Measurements from ENCODE around the gene GLIS1.

DNA sequence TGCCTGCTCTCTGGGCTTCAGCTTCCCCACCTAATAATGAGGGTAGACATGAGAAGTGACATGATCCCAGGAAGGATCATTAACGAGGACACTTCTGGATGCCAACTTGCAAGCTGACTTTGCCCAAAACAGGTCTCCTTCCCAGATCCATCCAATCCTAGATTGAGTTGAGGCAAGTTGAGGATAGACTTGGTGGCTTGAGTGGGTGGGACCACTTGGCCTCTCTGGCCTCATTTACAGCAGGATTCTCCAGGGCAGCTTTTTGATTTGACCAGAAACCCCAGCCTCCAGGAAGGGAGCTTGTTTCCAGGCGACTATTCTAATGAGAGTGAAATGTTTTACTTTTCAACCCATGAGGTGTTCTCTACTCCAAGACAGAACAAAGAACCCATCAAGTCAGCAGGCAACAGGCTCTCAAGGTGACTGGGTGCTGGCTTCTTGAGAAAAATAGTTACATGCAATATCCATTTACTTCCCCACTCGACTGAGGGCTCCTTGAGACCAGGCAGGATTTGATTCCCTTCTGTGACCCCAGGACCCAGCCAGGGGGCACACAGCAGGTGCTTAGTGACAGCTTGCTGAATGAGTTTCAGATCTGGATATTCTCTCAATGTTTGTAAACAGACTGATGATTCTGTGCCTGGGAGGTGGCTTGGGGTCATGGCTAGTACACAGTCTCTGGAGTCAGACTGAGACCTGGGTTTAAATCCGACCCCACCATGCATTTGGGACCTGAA is 151.5 kb downstream of the GLIS1 start:
- TF ChIP-seq POLR2A (IDR thresholded peaks at IDR 0.05; ENCODE audit: extremely low read depth, insufficient read length), result no peak
- TF ChIP-seq, protein P1, sequence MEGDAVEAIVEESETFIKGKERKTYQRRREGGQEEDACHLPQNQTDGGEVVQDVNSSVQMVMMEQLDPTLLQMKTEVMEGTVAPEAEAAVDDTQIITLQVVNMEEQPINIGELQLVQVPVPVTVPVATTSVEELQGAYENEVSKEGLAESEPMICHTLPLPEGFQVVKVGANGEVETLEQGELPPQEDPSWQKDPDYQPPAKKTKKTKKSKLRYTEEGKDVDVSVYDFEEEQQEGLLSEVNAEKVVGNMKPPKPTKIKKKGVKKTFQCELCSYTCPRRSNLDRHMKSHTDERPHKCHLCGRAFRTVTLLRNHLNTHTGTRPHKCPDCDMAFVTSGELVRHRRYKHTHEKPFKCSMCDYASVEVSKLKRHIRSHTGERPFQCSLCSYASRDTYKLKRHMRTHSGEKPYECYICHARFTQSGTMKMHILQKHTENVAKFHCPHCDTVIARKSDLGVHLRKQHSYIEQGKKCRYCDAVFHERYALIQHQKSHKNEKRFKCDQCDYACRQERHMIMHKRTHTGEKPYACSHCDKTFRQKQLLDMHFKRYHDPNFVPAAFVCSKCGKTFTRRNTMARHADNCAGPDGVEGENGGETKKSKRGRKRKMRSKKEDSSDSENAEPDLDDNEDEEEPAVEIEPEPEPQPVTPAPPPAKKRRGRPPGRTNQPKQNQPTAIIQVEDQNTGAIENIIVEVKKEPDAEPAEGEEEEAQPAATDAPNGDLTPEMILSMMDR (IDR thresholded peaks at IDR 0.05; ENCODE audit: low read depth, low read length), result no peak
- TF ChIP-seq, protein P2, sequence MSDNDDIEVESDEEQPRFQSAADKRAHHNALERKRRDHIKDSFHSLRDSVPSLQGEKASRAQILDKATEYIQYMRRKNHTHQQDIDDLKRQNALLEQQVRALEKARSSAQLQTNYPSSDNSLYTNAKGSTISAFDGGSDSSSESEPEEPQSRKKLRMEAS (IDR thresholded peaks at IDR 0.05; ENCODE audit: low read depth, low read length), result no peak

Data from NB4 (cell line).